ENCODE results near the gene ATG4A. TPM values are rescaled to one million over a fixed set of nuclear protein-coding genes. Genes with fewer than 3 reads are reported as not detected.

The ATG4A gene
- total RNA-seq, 5 donors from 2014 or later (not counting 1 experiment from before 2014, with no cell fraction given): 6.2 to 10.1 (median 8.7) TPM

GRCh38 chrX:108169768-108170167, 78.2 kb downstream of the ATG4A start:
- Mint-ChIP-seq H3K36me3 (no peaks in the 10 kb centered on the region), H3K27ac (no peak overlapping the region), H3K27me3 (peaks cover 0 to 2% of the 10 kb centered on the region in 2 donors), H3K4me3 (no peak overlapping the region), H3K9me3 (no peaks in the 10 kb centered on the region), H3K4me1 (no peaks in the 10 kb centered on the region)
- Histone ChIP-seq H3K27ac (ENCODE audit: low read length) (no peak overlapping the region), H3K4me3 (ENCODE audit: control insufficient read depth in 1 of 2, extremely low read depth in 1 of 2, low read length in 1 of 2) (no peak overlapping the region), H3K27me3 (replicated peaks in 1 of 2; ENCODE audit: control insufficient read depth in 2 of 2, extremely low read depth in 1 of 2, insufficient read depth in 2 of 2, low read length in 1 of 2) (no peaks in the 10 kb centered on the region), H3K9me3 (no peaks in the 10 kb centered on the region), H3K4me1 (ENCODE audit: control insufficient read depth in 1 of 2, extremely low read depth in 1 of 2, insufficient read depth in 2 of 2, low read length in 2 of 2) (no peaks in the 10 kb centered on the region), H3K36me3 (ENCODE audit: control insufficient read depth in 2 of 2, extremely low read depth in 1 of 2, insufficient read depth in 1 of 2, low read length in 1 of 2) (no peaks in the 10 kb centered on the region)
- ATAC-seq (replicated peaks in 1 of 4): no peak
- CTCF ChIA-PET: no interaction called here
- no CpG with 5 or more reads among the region's 3 CpGs for WGBS (ENCODE audit: insufficient coverage)
- DNase-seq: no peak
- POLR2A ChIA-PET: no interaction called here

- Mint-ChIP-seq H3K27ac (no peak overlapping the region), H3K4me1 (no peaks in the 10 kb centered on the region), H3K4me3 (no peak overlapping the region), H3K27me3 (peaks cover 0 to 2% of the 10 kb centered on the region in 2 donors), H3K36me3 (no peaks in the 10 kb centered on the region), H3K9me3 (no peaks in the 10 kb centered on the region)
- Histone ChIP-seq H3K36me3 (ENCODE audit: control insufficient read depth in 2 of 2, extremely low read depth in 1 of 2, insufficient read depth in 1 of 2, low read length in 1 of 2) (no peaks in the 10 kb centered on the region), H3K27me3 (replicated peaks in 1 of 2; ENCODE audit: control insufficient read depth in 2 of 2, extremely low read depth in 1 of 2, insufficient read depth in 2 of 2, low read length in 1 of 2) (no peaks in the 10 kb centered on the region), H3K4me3 (ENCODE audit: control insufficient read depth in 1 of 2, extremely low read depth in 1 of 2, low read length in 1 of 2) (no peak overlapping the region), H3K4me1 (ENCODE audit: control insufficient read depth in 1 of 2, extremely low read depth in 1 of 2, insufficient read depth in 2 of 2, low read length in 2 of 2) (no peaks in the 10 kb centered on the region), H3K27ac (ENCODE audit: low read length) (no peak overlapping the region), H3K9me3 (no peaks in the 10 kb centered on the region)
- ATAC-seq (replicated peaks in 1 of 4): no peak
- ChIA-PET CTCF (interaction anchor here in 1 of 2 donors (0.6 kb wide), 1 partner anchor 28 kb away, joined by 3 read pairs; no protein-coding TSS in a partner anchor), POLR2A (no interaction called here)
- no peak for DNase-seq
- WGBS (ENCODE audit: insufficient coverage): no CpG with 5 or more reads among the region's 4 CpGs
Measured at GRCh38 chrX:108171671-108172070, 80.1 kb downstream of the ATG4A start.

- WGBS (ENCODE audit: insufficient coverage): no CpG with 5 or more reads among the region's 3 CpGs
- ATAC-seq (replicated peaks in 1 of 4): no peak
- H3K27ac ChIP-seq (ENCODE audit: low read length): no peak overlapping the region
Measured at GRCh38 chrX:108173874-108174273, 82.3 kb downstream of the ATG4A start.

GRCh38 chrX:108177351-108178142, 86.0 kb downstream of the ATG4A start:
- Histone ChIP-seq H3K27me3 (replicated peaks in 1 of 2; ENCODE audit: control insufficient read depth in 2 of 2, extremely low read depth in 1 of 2, insufficient read depth in 2 of 2, low read length in 1 of 2) (no peaks in the 10 kb centered on the region), H3K9me3 (no peaks in the 10 kb centered on the region), H3K27ac (ENCODE audit: low read length) (no peak overlapping the region), H3K4me3 (ENCODE audit: control insufficient read depth in 1 of 2, extremely low read depth in 1 of 2, low read length in 1 of 2) (no peak overlapping the region), H3K36me3 (ENCODE audit: control insufficient read depth in 2 of 2, extremely low read depth in 1 of 2, insufficient read depth in 1 of 2, low read length in 1 of 2) (no peaks in the 10 kb centered on the region), H3K4me1 (ENCODE audit: control insufficient read depth in 1 of 2, extremely low read depth in 1 of 2, insufficient read depth in 2 of 2, low read length in 2 of 2) (no peaks in the 10 kb centered on the region)
- DNase-seq (no peak), ATAC-seq (replicated peaks in 1 of 4) (no peak)
- Mint-ChIP-seq H3K36me3 (no peaks in the 10 kb centered on the region), H3K9me3 (no peaks in the 10 kb centered on the region), H3K4me1 (no peaks in the 10 kb centered on the region), H3K4me3 (no peak overlapping the region), H3K27me3 (peaks cover under 1 to 4% of the 10 kb centered on the region in 2 donors), H3K27ac (no peak overlapping the region)
- POLR2A ChIA-PET: interaction anchor here in 1 of 2 donors (0.5 kb wide), 1 partner anchor 37 kb away, joined by 3 read pairs; no protein-coding TSS in a partner anchor
- CTCF ChIA-PET: interaction anchor here in 1 of 2 donors (0.5 kb wide), 1 partner anchor 215 kb away, joined by 4 read pairs; no protein-coding TSS in a partner anchor
- no CpG with 5 or more reads among the region's 8 CpGs for WGBS (ENCODE audit: insufficient coverage)

More at GRCh38 chrX:108173874-108174273, 82.3 kb downstream of the ATG4A start:
- Histone ChIP-seq H3K4me1 (ENCODE audit: control insufficient read depth in 1 of 2, extremely low read depth in 1 of 2, insufficient read depth in 2 of 2, low read length in 2 of 2) (no peaks in the 10 kb centered on the region), H3K4me3 (ENCODE audit: control insufficient read depth in 1 of 2, extremely low read depth in 1 of 2, low read length in 1 of 2) (no peak overlapping the region), H3K9me3 (no peaks in the 10 kb centered on the region), H3K27me3 (replicated peaks in 1 of 2; ENCODE audit: control insufficient read depth in 2 of 2, extremely low read depth in 1 of 2, insufficient read depth in 2 of 2, low read length in 1 of 2) (no peaks in the 10 kb centered on the region), H3K36me3 (ENCODE audit: control insufficient read depth in 2 of 2, extremely low read depth in 1 of 2, insufficient read depth in 1 of 2, low read length in 1 of 2) (no peaks in the 10 kb centered on the region)
- H3K27me3 Mint-ChIP-seq: peaks cover 2 to 4% of the 10 kb centered on the region in 2 donors
- no peaks in the 10 kb centered on the region for H3K4me1 Mint-ChIP-seq
- H3K36me3 Mint-ChIP-seq: no peaks in the 10 kb centered on the region
- no peaks in the 10 kb centered on the region for H3K9me3 Mint-ChIP-seq
- DNase-seq: no peak
- ChIA-PET POLR2A (no interaction called here), CTCF (no interaction called here)
- no peak overlapping the region for H3K4me3 Mint-ChIP-seq
- H3K27ac Mint-ChIP-seq: peak overlapping the region in 1 of 2 donors; percentile 13

GRCh38 chrX:108178143-108178498, 86.5 kb downstream of the ATG4A start:
- no peak overlapping the region for H3K4me3 Mint-ChIP-seq
- DNase-seq (no peak), ATAC-seq (replicated peaks in 1 of 4) (no peak)
- Histone ChIP-seq H3K4me3 (ENCODE audit: control insufficient read depth in 1 of 2, extremely low read depth in 1 of 2, low read length in 1 of 2) (no peak overlapping the region), H3K27ac (ENCODE audit: low read length) (no peak overlapping the region), H3K9me3 (no peaks in the 10 kb centered on the region), H3K36me3 (ENCODE audit: control insufficient read depth in 2 of 2, extremely low read depth in 1 of 2, insufficient read depth in 1 of 2, low read length in 1 of 2) (no peaks in the 10 kb centered on the region), H3K27me3 (replicated peaks in 1 of 2; ENCODE audit: control insufficient read depth in 2 of 2, extremely low read depth in 1 of 2, insufficient read depth in 2 of 2, low read length in 1 of 2) (no peaks in the 10 kb centered on the region), H3K4me1 (ENCODE audit: control insufficient read depth in 1 of 2, extremely low read depth in 1 of 2, insufficient read depth in 2 of 2, low read length in 2 of 2) (no peaks in the 10 kb centered on the region)
- H3K36me3 Mint-ChIP-seq: no peaks in the 10 kb centered on the region
- ChIA-PET POLR2A (interaction anchor here in 1 of 2 donors (0.5 kb wide), 1 partner anchor 37 kb away, joined by 3 read pairs; no protein-coding TSS in a partner anchor), CTCF (no interaction called here)
- H3K27ac Mint-ChIP-seq: no peak overlapping the region
- H3K27me3 Mint-ChIP-seq: peaks cover 0 to 4% of the 10 kb centered on the region in 2 donors
- H3K4me1 Mint-ChIP-seq: no peaks in the 10 kb centered on the region
- H3K9me3 Mint-ChIP-seq: no peaks in the 10 kb centered on the region
- 60% methylated on average over 1 of the region's 7 CpGs for WGBS (ENCODE audit: insufficient coverage)

GRCh38 chrX:108186811-108187210, 95.2 kb downstream of the ATG4A start:
- Histone ChIP-seq H3K4me3 (ENCODE audit: control insufficient read depth in 1 of 2, extremely low read depth in 1 of 2, low read length in 1 of 2) (no peak overlapping the region), H3K27ac (ENCODE audit: low read length) (no peak overlapping the region), H3K36me3 (ENCODE audit: control insufficient read depth in 2 of 2, extremely low read depth in 1 of 2, insufficient read depth in 1 of 2, low read length in 1 of 2) (no peaks in the 10 kb centered on the region), H3K9me3 (no peaks in the 10 kb centered on the region), H3K27me3 (replicated peaks in 1 of 2; ENCODE audit: control insufficient read depth in 2 of 2, extremely low read depth in 1 of 2, insufficient read depth in 2 of 2, low read length in 1 of 2) (no peaks in the 10 kb centered on the region), H3K4me1 (ENCODE audit: control insufficient read depth in 1 of 2, extremely low read depth in 1 of 2, insufficient read depth in 2 of 2, low read length in 2 of 2) (no peaks in the 10 kb centered on the region)
- H3K4me1 Mint-ChIP-seq: no peaks in the 10 kb centered on the region
- peaks cover 0 to 13% of the 10 kb centered on the region in 2 donors for H3K27me3 Mint-ChIP-seq
- DNase-seq (no peak), ATAC-seq (replicated peaks in 1 of 4) (no peak)
- H3K4me3 Mint-ChIP-seq: no peak overlapping the region
- H3K9me3 Mint-ChIP-seq: no peaks in the 10 kb centered on the region
- no peaks in the 10 kb centered on the region for H3K36me3 Mint-ChIP-seq
- POLR2A ChIA-PET: no interaction called here
- H3K27ac Mint-ChIP-seq: no peak overlapping the region
- CTCF ChIA-PET: no interaction called here
- WGBS (ENCODE audit: insufficient coverage): no CpG with 5 or more reads among the region's 4 CpGs
